HG03558 (cell line): ENCODE data around the gene CYP2S1.
"Not testable (repeated sequence)": the region's sequence is repeated elsewhere in the genome, so short reads cannot be mapped to it uniquely, and the experiment has no call there.

Experiments used
- ATAC-seq: cut with Tn5 transposase; IDR thresholded peaks from one replicate; pipeline ENCODE4 v1.9.1; 2021; ENCODE audit warnings: moderate number of reproducible peaks; ENCODE audit not compliant: unreplicated experiment; ENCODE audit errors: extremely low read depth

The CYP2S1 gene

DNA sequence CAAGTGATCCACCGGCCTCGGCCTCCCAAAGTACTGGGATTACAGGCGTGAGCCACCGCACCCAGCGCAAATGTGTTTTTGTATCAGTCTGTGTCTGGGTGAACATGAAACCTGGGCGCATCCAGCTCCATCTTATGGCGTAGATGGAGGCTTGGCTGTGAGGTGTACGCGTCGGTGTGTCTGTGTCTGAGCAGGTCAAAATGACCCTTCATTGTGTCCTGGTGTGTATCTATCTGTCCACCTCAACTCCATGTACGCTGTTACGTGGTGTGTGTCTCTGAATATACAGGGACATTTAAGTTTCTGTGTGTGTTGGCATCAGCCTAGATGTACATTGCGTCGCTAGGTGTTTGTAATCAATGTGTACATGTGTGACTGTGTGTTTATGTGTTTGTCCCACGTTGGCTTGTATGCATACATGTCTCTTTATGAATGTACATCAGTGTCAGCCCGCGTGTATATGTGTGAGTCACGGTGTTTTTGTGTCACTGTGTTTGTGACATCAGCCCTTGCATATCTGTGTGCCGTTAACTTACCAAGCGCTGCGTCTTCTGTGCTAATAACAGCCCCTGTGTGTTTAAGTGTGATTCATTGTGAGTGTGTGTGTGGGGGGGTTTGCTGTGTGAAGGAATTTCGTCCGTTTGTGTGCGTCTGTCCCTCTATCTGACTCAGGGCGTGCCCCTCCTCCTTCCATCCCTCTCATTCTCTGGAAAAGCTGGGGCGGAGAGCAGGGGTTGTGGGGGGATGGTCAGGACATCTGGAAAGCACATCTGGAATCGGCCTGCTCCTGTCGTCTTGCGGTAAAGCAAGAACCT lies 32.4 kb downstream of the CYP2S1 start:
- ATAC-seq, result no peak

DNA sequence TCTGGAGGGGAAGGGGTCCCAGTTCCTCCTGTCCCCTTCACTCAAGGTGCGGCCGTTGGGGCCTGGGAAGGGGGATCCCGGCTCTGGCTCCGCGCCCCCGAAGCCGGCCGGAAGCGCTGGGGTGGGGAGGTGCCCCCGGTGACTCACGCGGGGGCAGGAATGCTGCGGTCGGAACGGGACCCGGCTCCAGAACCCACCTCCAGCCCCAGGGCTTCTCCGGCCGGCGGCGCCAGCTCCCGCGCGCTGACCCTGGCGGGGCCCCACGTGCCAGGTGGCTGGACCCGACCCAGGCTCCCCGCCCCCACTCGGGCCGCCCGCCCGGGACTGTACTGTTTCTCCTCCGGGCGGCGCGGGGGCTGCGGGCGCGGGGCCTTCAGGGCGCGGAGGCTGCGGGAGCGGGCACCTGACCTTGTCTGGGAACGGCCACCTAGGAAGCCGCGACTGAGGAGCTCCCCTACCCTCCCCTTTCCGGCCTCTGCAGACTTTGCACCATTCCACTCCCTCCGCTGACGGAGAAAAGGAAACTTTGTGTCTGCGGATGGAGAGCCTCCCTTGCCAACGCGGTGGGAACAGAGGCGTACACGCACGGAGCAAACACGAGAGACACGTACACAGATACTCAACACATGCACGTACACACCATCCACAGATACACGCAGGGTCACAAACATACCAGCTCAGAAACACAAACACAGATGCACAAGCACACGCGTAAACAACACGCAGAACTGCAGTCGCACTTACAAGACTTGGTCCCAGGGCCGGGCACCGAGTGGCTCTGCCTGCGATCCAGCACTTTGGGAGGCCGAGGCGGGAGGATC lies 33.2 kb downstream of the CYP2S1 start:
- no peak for ATAC-seq

DNA sequence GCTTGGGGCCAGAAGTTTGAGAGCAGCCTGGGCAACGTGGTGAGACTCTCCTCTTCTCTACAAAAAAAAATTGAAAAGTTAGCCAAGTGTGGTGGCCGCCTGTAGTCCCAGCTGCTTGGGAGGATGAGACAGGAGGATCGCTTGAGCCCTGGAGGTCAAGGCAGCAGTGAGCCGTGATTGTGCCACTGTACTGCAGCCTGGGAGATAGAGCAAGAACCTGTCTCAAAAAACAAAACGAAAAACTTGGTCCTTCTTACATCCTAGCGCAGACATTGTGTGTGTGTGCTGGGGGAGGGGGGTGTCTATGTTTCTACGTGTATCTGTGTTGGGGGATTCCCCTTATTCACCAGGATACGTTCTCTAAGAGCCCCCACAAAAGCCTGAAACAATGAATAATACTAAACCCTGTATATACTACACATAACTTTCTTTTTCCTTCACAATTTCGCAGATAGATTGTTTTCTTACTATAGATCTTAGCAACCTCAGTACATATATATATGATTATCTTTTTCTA lies 33.9 kb downstream of the CYP2S1 start:
- no peak for ATAC-seq

DNA sequence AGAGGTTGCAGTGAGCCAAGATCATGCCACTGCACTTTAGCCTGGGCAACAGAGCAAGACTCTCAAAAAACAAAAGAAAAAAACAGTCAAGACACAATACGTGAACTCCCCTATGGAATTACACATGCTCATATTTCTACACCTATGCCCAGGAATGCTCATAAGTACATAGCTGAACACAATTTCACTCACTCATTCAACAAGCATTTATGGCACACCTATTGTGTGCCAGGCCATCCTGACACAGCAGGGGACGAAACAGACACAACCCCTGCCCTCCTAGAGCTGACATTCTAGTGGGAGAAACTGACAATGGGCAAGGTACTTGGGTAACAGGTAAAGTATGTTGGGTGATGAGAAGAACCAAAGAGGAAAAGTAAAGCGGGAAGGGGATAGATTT lies 35.5 kb downstream of the CYP2S1 start:
- ATAC-seq, result no peak

DNA sequence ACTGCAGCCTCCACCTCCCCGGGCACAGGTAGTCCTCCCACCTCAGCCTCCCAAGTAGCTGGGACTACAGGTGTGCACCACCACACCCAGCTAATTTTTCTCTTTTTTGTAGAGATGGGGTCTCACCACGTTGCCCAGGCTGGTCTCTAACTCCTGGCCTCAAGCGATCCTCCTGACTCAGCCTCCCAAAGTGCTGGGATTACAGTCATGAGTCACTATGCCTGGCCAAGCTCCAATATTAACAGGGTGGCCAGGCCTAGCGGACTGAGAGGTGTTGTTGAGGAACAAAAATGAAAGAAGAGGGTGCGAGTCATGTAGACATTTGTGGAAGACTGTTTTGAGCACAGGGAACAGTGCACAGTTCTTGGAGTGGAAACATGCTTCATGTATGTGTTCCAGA lies 36.3 kb downstream of the CYP2S1 start:
- not testable (repeated sequence) for ATAC-seq

DNA sequence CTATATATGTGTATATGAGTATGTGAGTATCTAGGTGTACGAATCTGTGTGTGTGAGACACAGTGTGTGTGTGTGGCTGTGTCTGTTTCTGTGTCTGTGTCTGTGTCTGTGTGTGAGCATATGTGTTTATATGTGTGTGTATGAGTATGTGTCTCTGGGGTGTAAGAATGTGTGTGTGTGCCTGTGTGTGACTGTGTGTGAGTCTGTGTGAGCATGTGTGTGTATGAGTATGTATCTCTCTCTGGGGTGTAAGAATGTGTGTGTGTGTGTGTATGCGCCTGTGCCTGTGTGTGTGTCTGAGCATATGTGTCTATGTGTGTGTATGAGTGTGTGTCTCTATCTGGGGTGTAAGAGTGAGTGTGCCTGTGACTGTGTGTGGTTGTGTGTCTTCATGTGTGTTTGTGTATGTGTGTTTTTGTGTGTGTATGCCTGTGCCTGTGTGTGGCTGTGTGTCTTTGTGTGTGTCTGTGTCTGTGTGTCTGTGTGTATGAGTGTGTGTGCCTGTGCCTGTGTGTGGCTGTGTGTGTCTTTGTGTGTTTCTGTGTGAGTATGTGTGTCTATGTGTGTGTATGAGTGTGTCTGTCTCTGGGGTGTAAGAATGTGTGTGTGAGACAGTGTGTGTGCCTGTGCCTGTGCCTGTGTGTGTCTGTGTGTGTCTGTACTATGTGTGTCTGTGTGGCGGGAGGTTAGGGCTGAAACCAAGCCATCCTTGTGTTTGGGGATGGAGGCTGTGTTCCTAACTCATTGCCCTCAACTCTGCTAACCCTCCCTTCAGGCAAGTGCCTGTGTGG lies 37.2 kb downstream of the CYP2S1 start:
- ATAC-seq, result no peak

DNA sequence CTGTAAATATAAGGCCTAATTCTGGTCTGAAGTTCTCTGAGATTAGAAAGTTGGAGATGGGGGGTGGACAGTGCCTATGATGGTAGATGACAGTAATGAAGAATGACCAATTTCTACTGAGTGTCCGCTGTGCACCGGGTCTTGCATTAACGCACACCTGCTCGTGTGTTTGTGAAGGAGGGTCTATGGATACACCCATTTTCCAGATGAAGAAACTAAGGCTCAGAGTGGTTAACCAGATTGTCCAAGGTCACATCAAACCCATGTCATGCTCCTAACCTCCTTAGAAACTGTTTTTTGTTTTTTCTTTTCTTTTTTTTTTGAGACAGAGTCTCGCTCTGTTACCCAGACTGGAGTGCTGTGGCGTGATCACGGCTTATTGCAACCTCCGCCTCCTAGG lies 39.7 kb downstream of the CYP2S1 start:
- no peak for ATAC-seq

DNA sequence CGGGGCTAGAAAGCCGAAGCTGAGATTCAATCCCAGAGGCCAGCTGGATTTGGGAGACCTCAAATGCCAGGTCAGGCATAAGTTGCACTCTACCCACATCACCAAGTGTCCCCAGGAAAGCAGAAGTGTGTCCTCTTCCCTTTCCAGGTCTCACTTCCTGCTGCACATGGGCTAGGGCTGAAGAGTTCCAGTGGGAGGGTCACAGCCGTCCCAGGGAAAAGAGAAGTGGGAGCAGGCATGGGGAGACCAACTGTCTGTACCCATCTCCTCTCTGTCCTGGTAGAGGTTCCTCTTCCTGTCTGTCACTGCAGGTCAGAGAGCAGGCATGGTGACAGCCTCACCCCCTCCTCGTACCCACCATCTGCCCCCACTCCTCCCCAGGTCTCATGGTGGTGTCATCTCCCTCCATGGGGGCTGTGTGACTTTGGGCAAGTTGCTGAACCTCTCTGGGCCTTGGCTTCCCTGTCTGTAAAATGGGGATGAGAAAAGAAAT lies 40.8 kb downstream of the CYP2S1 start:
- no peak for ATAC-seq

DNA sequence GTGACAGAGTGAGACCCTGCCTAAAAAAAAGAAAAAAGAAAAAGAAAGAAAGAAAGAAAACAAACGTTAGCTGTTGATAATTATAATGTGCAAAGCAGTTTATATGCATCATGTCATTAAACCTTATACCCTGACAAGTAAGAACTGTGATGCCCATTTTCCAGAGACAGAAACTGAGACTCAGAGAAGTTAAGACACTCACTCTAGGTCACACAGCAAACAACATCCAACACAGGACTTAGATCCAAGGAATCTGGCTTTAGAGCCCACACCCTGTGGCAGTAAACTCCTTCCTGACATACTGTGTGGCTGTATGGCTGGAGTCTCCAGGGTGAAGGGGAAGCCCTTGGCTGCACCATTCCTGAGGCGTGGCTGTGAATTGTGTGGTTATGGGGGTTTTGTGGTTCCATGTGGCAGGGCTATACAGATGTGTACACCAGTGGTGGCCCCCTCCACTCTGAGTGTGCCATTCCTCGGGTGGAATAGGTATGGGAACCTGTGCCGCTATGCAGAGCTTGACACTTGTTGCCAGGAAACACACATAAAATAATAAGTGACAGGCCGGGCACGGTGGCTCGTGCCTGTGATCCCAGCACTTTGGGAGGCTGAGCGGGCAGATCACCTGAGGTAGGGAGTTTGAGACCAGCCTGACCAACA lies 41.6 kb downstream of the CYP2S1 start:
- ATAC-seq, result no peak

DNA sequence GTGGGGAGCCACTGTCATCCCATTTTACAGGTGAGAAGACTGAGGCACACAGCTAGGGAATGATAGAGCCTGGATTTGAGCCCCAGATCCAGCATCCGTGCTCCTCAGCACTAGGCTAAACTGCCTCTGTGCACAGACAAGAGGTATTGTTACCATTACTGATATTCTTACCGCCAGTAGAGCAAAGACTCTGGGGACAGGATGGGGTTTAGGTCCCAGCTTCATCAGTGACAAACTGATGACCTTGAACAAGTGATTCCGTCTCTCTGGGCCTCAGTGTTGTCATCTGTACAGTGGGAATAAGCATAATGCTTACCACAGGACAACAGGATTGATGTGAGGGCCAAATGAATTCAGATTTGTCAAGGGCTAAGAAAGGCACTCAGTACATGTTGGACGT lies 42.5 kb downstream of the CYP2S1 start:
- ATAC-seq, result no peak

DNA sequence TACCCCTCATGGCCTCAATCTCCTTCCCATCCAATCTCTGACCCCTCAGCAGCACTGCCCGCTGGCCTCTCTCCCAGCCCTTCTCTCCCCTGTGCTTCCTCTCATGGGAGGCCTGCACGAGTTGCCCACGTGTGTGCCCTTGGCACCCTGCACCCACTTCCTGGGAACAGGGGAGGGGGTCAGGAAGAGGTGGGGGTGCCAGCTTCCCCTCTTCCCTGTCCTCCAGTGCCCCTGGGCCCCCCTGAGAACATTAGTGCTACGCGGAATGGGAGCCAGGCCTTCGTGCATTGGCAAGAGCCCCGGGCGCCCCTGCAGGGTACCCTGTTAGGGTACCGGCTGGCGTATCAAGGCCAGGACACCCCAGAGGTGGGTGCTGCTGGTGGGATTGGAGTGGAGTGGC lies 45.2 kb downstream of the CYP2S1 start:
- ATAC-seq, result no peak

DNA sequence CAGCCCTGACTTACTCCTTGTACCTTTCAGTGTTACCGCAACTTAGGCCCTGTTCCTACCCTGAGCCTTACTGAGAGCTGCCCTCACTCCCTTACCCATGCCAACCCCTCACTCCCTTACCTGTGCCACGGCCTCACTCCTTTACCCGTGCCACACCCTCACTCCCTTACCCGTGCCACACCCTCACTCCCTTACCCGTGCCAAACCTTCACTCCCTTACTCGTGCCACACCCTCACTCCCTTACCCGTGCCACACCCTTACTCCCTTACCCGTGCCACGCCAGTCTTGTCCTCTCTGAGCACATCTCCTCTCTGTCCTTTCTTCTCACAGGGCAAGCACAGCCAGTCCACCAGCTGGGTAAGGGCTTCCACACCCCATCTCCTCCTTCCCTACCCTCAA lies 46.3 kb downstream of the CYP2S1 start:
- no peak for ATAC-seq

DNA sequence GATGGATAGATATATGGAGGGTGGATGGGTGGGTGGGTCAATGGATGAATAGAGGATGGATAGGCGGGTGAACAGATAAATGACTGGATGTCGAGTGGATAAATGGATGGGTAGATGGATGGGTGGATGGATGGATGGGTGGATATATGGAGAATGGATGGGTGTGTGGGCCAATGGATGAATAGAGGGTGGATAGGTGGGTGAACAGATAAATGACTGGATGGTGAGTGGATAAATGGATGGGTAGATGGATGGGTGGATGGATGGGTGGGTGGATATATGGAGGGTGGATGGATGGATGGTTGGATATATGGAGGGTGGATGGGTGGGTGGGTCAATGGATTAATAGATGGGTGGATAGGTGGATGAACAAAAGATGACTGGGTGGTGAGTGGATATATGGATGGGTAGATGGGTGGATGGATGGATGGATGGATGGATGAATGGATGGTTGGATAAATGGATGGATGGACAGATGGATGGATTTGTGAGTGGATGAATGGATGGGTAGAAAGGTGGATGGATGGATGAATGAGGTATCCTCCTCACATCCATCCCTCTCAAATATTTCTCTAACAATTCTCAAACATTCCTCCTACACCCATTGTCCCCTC lies 47.0 kb downstream of the CYP2S1 start:
- no peak for ATAC-seq

DNA sequence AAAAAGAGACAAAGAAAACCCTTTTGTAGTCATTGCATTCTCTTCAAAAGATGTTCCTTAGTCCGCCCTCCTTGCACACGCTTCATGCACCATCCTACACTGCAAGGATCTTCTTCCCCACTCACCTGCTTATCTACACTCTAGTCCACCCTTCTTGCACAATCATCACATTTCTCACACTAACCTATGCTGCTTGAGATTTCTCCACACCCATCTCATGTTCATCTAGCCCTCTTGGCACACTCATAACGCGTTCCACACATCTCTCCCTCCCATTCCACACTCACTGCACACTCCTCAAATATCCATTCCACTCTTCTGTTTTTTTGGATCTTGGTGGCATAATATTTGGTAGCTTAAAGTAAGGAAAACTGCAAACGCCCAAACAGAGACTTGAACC lies 48.8 kb downstream of the CYP2S1 start:
- ATAC-seq, result no peak

DNA sequence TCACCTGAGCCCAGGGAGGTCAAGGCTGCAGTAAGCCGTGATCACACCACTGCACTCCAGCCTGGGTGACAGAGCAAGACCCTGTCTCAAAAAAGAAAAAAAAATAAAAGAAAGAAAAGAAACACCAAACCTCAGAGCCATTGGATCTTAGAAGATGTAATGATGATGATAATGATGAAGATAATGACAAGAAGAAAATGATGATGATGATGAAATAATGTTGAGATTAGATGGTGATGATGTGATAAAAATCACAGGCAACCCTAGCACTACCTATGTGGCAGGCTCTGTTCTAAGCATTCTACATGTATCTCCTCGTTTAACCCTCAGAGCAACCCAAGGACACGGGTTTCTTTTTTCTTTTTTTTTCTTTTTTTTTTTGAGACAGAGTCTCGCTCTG lies 51.1 kb downstream of the CYP2S1 start:
- ATAC-seq, result no peak

DNA sequence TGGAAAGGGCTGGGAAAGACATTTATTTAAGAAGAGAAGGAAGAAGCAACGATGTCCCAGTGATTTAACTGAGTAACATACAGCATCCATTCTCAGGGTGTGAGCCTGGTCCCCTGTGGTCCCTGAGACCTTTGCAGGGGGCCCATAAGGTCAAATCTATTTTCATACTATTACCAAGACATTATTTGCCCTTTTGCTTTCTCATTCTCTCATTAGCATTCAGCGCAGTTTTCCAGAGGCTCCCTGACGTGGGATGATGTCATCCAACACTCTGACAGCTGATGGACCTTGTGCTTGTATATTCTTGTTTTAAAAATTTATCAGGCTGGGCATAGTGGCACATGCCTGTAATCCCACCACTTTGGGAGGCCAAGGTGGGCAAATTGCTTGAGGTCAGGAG lies 52.8 kb downstream of the CYP2S1 start:
- no peak for ATAC-seq

DNA sequence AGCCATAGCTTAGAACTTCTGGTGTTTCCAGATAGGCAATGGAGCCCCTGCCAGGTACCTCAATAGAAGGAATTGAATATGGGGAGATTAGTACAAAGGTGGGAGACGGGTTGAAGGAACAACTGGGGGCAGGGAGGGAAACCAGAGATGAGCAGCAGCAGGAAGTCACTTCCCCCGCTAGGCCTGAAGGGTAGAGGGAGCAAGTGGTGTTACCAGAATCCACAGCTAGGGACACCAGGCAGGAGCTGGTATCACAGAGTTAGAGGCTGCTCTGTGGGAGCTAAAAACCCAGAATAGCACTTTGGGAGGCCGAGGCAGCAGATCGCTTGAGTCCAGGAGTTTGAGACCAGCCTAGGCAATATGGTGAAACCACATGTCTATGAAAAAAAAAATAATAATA lies 55.9 kb downstream of the CYP2S1 start:
- ATAC-seq, result no peak

DNA sequence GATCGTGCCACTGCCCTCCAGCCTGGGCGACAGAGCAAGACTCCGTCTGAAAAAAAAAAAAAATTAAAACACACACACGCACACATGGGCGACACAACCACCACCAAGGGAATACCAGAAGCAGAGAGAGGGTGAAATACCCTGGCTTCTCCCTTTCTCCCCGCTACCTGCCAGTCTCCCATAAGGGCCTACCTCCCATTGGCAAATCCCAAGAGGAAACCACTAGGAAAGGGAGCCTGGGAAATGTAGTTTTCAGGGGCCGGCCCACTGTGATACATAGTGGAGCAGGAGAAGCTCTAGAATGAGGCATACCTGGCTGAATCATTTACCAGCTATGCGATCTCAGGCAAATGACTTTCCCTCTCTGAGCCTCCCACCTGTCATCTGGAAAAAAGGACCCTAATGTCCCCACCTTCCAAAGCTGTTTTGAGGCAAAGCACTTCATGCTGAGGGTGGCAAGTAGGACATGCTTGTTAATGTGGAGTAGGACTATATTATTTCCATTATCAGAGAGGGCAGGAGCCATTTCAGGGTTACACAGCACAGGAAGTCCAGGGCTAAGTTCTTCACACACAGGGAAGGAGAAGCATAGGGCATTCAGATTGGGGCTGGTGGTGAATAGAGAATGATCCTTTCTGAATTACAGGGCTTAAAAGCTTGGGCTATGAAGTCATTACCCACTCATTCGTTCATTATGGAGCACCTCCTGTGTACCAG lies 56.8 kb downstream of the CYP2S1 start:
- no peak for ATAC-seq

DNA sequence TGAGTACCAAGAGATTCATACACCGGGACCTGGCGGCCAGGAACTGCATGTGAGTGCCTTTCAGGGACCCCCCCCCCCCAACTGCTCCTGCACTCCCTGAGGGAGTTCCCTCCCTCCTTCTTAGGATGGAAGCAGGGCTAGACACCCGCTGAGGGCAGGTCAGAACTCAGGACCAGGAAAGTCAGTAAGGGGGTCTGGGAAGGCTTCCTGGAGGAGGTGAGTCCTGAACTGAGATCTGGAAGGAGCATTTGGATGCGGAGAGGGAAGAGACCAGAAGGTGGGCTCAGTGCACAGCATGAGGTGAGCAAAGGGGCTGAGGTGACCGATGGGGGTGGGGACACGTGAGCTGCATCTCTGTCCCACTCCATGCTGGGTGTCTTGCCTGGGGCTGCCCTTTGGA lies 60.6 kb downstream of the CYP2S1 start:
- no peak for ATAC-seq
